ENCODE measurements around the gene LHFPL2.
"Not testable (repeated sequence)": the region's sequence is repeated elsewhere in the genome, so short reads cannot be mapped to it uniquely, and the experiment has no call there.

Gene LHFPL2

DNA sequence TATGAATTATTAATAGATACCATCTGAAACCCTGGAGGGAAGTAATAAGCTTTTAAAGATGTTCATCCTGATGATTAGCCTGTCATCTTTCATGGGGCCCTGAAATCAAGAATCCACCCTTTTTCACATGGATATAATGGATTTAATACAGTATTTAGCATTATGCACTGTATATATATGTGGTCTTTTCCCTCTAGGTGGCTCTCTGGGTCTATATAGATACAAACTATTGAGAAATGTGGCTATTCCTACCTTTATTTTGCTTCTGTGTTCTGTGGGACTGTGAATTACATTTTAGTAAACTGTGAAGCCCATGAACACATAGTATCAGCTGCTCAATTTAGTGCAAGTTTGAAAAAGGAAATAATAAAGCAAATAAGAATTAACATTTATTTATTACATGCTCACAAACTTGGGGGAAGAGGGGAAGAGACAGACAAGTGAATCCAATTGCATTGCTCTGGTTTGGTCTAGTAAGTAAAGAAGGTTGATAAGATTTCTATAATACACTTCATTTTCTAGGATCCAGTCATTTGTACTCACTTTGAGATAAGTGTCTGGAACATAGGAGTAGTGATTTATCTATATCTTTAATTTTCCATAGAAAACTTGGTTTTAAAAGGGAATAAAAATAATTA lies 176.0 kb downstream of the LHFPL2 start:
- DNase-seq (ENCODE audit: low read depth, low spot score) = peak; percentile 15

DNA sequence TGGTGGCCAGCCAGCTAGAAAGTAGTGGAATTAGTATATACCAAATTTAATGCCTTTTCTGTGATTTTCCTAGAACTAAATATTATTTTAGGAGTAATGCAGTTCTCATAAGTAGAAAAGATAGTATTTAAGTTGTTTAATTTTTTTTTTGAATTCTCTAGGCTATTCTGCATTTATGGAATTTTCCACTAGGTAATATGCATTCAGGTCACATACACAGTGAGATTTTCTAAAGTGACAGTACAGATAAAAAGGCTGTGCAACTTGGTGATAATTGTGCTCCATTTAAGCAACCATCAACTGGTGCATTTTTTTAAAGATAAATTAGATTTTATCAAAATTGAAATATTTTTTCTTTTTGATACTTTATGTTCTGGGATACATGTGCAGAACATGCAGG lies 176.7 kb downstream of the LHFPL2 start:
- DNase-seq (ENCODE audit: low read depth, low spot score) = no peak

DNA sequence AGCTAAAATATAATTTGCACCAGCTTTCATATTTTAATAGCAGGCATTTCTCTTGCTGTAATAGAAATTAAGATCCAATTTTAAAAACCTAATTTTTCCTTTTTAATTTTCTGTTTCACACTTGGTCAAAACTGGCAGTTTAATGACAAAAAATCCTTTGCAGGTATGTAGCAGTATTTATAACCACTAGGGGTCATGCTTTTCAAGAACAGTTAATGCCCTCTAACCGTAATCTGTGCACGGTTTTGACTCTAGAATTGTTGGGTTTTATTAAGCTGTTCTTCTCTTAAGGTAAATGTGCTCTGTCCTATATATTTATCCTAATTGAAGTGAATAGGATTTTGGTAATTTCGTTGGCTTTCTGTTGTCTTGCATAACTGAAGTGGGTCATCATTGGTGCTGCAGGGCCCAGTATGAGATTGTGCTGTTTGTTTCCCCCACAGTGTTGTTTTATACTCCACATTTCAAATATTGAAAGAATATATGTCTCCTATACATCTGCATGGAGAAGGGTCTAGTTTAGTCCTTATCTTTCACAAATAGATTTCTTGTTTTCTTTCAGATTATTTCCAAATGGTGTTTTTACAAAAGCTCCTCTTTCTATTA lies 180.7 kb downstream of the LHFPL2 start:
- DNase-seq (ENCODE audit: low read depth, low spot score) = peak; percentile 53

DNA sequence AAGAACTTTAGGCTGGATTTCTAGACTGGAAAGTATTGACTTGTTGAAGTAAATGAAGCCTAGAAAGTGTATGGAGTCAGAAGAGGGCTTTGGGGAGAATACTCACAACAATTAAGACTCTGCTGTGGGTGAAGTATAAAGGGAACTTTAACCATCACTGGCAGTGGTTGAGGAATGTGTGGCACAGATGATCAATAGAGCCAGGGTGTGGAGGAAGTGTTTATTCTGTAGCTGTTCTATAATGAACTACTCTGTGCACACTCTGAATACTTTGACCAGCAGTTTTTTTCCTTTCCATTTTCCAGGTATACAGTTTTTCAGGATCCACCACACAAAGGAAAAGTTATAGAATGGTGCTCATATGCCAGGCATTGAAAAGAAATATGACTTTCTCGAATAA lies 181.4 kb downstream of the LHFPL2 start:
- no peak for DNase-seq (ENCODE audit: low read depth, low spot score)

DNA sequence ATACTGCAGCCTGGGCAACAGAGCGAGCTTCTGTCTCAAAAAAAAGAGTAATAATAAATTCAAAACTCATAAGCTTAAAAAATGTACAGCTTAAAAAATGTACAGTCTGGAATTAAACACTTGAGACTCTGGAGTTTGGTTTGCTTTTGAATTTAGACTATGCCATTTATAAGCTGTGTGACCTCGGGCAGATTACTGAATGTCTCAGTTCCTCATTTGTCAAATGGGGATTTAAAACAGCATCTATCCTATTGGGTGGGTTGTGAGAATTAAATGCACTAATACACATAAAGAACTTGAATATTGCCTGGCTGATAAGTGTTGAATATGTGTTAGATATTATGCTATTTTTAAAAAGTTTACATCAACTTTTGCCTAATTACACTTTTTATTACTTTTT lies 189.7 kb downstream of the LHFPL2 start:
- no peak for DNase-seq (ENCODE audit: low read depth, low spot score)

DNA sequence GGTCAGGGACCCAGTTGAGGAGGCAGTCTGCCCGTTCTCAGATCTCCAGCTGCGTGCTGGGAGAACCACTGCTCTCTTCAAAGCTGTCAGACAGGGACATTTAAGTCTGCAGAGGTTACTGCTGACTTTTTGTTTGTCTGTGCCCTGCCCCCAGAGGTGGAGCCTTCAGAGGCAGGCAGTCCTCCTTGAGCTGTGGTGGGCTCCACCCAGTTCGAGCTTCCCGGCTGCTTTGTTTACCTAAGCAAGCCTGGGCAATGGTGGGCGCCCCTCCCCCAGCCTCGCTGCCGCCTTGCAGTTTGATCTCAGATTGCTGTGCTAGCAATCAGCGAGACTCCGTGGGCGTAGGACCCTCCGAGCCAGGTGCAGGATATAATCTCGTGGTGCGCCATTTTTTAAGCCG lies 191.1 kb downstream of the LHFPL2 start:
- DNase-seq (ENCODE audit: low read depth, low spot score) = not testable (repeated sequence)

DNA sequence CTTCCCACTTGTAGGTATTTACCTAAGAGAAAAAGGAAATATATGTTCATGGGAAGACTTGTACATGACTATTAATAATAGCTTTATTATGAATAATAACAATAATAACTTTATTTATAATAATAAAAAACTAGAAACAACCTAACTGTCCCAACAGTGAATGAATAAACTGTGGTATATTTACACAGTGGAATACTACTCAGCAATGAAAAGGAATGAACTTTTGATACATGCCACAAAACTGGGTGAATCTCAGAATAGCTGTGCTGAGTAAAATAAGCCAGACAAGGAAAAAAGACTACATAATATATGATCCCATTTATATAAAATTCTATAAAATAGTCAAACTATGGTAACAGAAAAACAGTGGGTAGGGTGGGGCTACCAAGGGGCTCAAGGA lies 199.5 kb downstream of the LHFPL2 start:
- DNase-seq (ENCODE audit: low read depth, low spot score) = no peak

DNA sequence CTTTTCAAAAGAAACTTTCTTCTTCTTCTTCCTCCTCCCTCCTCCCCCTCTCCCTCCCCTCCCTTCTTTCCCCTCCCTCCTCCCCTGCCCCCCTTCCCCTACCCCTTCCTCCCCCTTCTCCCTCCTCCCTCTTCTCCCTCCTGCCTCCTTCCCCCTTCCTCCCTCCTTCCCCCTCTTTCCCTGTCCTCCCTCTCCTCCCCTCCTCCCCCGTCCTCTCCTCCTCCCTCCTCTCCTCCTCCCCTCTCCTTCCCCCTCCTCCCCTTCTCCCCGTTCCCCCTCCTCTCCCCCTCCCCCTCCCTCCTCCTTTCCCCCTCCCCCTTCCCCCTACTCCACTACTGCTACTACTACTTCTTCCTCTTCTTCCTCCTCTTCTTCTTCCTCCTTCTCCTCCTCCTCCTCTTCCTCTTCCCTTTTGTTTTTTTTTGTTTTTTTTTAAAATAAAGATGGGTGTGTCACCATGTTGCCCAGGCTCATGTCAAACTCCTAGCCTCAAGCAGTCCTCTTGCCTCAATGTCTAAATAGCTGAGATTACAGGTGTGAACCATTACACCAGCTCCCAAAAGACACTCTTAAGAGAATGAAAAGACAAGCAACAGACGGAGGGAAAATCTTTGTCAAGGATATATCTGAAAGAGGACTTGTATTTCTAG lies 200.7 kb downstream of the LHFPL2 start:
- DNase-seq (ENCODE audit: low read depth, low spot score) = no peak

Measured in astrocyte of the hippocampus (primary cell).